ENCODE data around the gene RENBP. TPM values are rescaled to one million over a fixed set of nuclear protein-coding genes. Genes with fewer than 3 reads are reported as not detected.

Gene RENBP
- polyA plus RNA-seq, 3 donors: 2.7 to 125 (median 3.8) TPM

DNA sequence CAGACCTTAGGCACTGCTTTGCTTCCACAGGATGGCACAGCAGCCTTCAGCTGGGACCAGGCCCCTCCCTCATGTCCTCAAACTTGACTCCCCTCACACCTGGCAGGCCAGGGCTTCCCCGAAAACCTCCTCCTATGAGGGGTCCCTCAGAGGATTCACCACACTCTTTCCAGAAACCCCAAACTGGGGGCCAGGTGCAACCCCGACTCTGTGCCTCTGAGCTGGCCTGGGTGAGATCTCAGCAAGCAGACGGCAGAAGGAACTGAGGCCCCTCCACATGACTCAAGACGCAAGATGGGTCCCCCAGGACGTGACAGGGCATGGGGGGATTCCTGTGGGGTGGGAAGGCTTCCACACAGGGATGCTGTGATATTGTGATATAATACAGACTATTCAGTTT lies 21.0 kb upstream of the RENBP start:
- no CpG with 5 or more reads among the region's 5 CpGs for WGBS (ENCODE audit: insufficient coverage)
- peaks cover 35% of the 10 kb centered on the region for H3K4me1 Mint-ChIP-seq
- no peak overlapping the region for H3K4me3 ChIP-seq (replicated peaks in 1 of 3; ENCODE audit: low read depth in 2 of 3, low read length in 3 of 3)
- H2AFZ ChIP-seq (ENCODE audit: insufficient read depth, low read depth, low read length, poor library complexity, severe bottlenecking): no peak overlapping the region
- no peaks in the 10 kb centered on the region for H3K9me3 ChIP-seq (replicated peaks in 1 of 2; ENCODE audit: control insufficient read depth in 1 of 2, insufficient read depth in 1 of 2, low read length in 2 of 2)
- no peak for DNase-seq
- H3K36me3 ChIP-seq (replicated peaks in 1 of 2; ENCODE audit: control insufficient read depth in 1 of 2, insufficient read depth in 2 of 2, low read length in 2 of 2): peaks cover 42 to 51% of the 10 kb centered on the region in 2 donors
- peaks cover 38 to 44% of the 10 kb centered on the region in 2 donors for H3K4me1 ChIP-seq (ENCODE audit: control insufficient read depth in 1 of 2, insufficient read depth in 2 of 2, low read length in 2 of 2)
- H3K9ac ChIP-seq (ENCODE audit: insufficient read depth, low read length, poor library complexity, severe bottlenecking): no peak overlapping the region
- H3K4me3 Mint-ChIP-seq: no peak overlapping the region
- peak overlapping the region in 2 of 7 donors; percentile 79 to 81 for H3K27ac Mint-ChIP-seq
- peaks cover 29 to 64% of the 10 kb centered on the region in 2 donors for H3K36me3 Mint-ChIP-seq
- no peak overlapping the region for H3K4me2 ChIP-seq (replicated peaks; ENCODE audit: extremely low read depth, low read length, poor library complexity, severe bottlenecking)
- peaks cover 0 to 42% (median 0%) of the 10 kb centered on the region in 3 donors for H3K27me3 Mint-ChIP-seq (ENCODE audit: low read depth in 3 of 3)
- H4K20me1 ChIP-seq (ENCODE audit: insufficient read depth, low read length): peaks cover 95% of the 10 kb centered on the region
- H3K27ac ChIP-seq (ENCODE audit: low read depth in 1 of 2, low read length in 2 of 2): no peak overlapping the region
- H3K9me3 Mint-ChIP-seq: peaks cover 0 to 16% (median 0%) of the 10 kb centered on the region in 7 donors
- TF ChIP-seq, protein P1, sequence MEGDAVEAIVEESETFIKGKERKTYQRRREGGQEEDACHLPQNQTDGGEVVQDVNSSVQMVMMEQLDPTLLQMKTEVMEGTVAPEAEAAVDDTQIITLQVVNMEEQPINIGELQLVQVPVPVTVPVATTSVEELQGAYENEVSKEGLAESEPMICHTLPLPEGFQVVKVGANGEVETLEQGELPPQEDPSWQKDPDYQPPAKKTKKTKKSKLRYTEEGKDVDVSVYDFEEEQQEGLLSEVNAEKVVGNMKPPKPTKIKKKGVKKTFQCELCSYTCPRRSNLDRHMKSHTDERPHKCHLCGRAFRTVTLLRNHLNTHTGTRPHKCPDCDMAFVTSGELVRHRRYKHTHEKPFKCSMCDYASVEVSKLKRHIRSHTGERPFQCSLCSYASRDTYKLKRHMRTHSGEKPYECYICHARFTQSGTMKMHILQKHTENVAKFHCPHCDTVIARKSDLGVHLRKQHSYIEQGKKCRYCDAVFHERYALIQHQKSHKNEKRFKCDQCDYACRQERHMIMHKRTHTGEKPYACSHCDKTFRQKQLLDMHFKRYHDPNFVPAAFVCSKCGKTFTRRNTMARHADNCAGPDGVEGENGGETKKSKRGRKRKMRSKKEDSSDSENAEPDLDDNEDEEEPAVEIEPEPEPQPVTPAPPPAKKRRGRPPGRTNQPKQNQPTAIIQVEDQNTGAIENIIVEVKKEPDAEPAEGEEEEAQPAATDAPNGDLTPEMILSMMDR (IDR thresholded peaks at IDR 0.05): no peak
- no peaks in the 10 kb centered on the region for H3K27me3 ChIP-seq (ENCODE audit: control insufficient read depth in 2 of 2, insufficient read depth in 2 of 2, low read length in 2 of 2)
- intact Hi-C loops (cut with micrococcal nuclease): no loop called here
- H3K79me2 ChIP-seq (ENCODE audit: insufficient read depth, low read length): peaks cover 89% of the 10 kb centered on the region

DNA sequence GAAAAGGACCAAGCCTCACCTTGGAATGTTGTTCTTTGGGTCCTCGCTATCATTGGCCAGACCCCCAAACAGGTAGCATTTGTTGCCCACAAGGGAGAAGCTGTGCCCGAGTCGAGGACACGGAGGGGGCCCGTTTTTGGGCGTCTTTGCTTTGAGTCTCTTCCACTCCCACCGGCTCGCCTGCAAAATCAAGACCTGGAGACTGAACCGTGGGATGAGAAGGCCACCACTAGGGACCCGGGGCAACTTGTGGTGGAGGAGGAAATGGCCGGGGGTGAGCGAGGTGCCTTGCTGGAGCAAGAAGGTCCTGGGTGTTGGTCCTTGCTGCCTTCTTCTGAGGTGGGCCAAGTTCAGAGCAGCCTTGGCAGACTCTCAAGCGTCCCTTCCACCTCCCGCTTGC lies 19.7 kb upstream of the RENBP start:
- Histone ChIP-seq H3K79me2 (ENCODE audit: insufficient read depth, low read length) (peaks cover 79% of the 10 kb centered on the region), H3K27ac (ENCODE audit: low read depth in 1 of 2, low read length in 2 of 2) (no peak overlapping the region), H3K27me3 (ENCODE audit: control insufficient read depth in 2 of 2, insufficient read depth in 2 of 2, low read length in 2 of 2) (no peaks in the 10 kb centered on the region), H2AFZ (ENCODE audit: insufficient read depth, low read depth, low read length, poor library complexity, severe bottlenecking) (no peak overlapping the region), H3K36me3 (replicated peaks in 1 of 2; ENCODE audit: control insufficient read depth in 1 of 2, insufficient read depth in 2 of 2, low read length in 2 of 2) (peaks cover 55 to 64% of the 10 kb centered on the region in 2 donors), H3K9ac (ENCODE audit: insufficient read depth, low read length, poor library complexity, severe bottlenecking) (no peak overlapping the region), H3K4me3 (replicated peaks in 1 of 3; ENCODE audit: low read depth in 2 of 3, low read length in 3 of 3) (no peak overlapping the region), H4K20me1 (ENCODE audit: insufficient read depth, low read length) (peaks cover 100% of the 10 kb centered on the region), H3K4me1 (ENCODE audit: control insufficient read depth in 1 of 2, insufficient read depth in 2 of 2, low read length in 2 of 2) (peaks cover 31 to 32% of the 10 kb centered on the region in 2 donors), H3K9me3 (replicated peaks in 1 of 2; ENCODE audit: control insufficient read depth in 1 of 2, insufficient read depth in 1 of 2, low read length in 2 of 2) (no peaks in the 10 kb centered on the region), H3K4me2 (replicated peaks; ENCODE audit: extremely low read depth, low read length, poor library complexity, severe bottlenecking) (no peak overlapping the region)
- Mint-ChIP-seq H3K27me3 (ENCODE audit: low read depth in 3 of 3) (peaks cover 0 to 43% (median 0%) of the 10 kb centered on the region in 3 donors), H3K9me3 (peaks cover 0 to 18% (median 0%) of the 10 kb centered on the region in 7 donors), H3K4me3 (no peak overlapping the region), H3K4me1 (peaks cover 29% of the 10 kb centered on the region), H3K27ac (peak overlapping the region in 1 of 7 donors; percentile 33), H3K36me3 (peaks cover 41 to 75% of the 10 kb centered on the region in 2 donors)
- TF ChIP-seq, protein P1 (IDR thresholded peaks at IDR 0.05): no peak
- intact Hi-C loops (cut with micrococcal nuclease): no loop called here
- 97% methylated on average over 5 of the region's 14 CpGs for WGBS (ENCODE audit: insufficient coverage)
- DNase-seq: no peak

Measured in CD14-positive monocyte (primary cell).